T-helper 17 cell (primary cell): ENCODE data around the gene ZNFX1. TPM values are rescaled to one million over a fixed set of nuclear protein-coding genes. Genes with fewer than 3 reads are reported as not detected.

Experiments used
- ATAC-seq: fragments of 150-1000 bp; cut with Tn5 transposase; 2 replicates; pipeline ENCODE4 v1.10.0; 2021; ENCODE audit warnings: mild to moderate bottlenecking, moderate library complexity
- DNase-seq, 3 donors: peaks; one replicate each; pipeline versions ENCODE4 v3.0.0 to v3.0.0-alpha.2; 2020 to 2021
- H3K9me3 ChIP-seq: one replicate; pipeline ENCODE4 v1.7.0; 2013; ENCODE audit warnings: low read length, mild to moderate bottlenecking; ENCODE audit not compliant: control insufficient read depth, poor library complexity, severe bottlenecking
- H3K27ac Mint-ChIP-seq: one replicate; pipeline ENCODE4 v1.8.0; 2022; ENCODE audit warnings: mild to moderate bottlenecking, moderate library complexity, mixed read lengths
- H3K27me3 Mint-ChIP-seq: one replicate; pipeline ENCODE4 v1.8.0; 2022; ENCODE audit warnings: mixed read lengths
- H3K36me3 Mint-ChIP-seq: one replicate; pipeline ENCODE4 v1.8.0; 2022; ENCODE audit warnings: low read depth, mixed read lengths
- H3K4me1 Mint-ChIP-seq: one replicate; pipeline ENCODE4 v1.8.0; 2022; ENCODE audit warnings: mild to moderate bottlenecking, mixed read lengths
- H3K4me3 Mint-ChIP-seq: one replicate; pipeline ENCODE4 v1.8.0; 2022; ENCODE audit warnings: mild to moderate bottlenecking, moderate library complexity, mixed read lengths
- total RNA-seq, 4 donors: library from RNA in 2 of 4; stranded (reverse) in 2 of 4; gene quantifications; one replicate each; pipeline ENCODE4 v1.2.3 and lab custom pipeline; 2022 to 2026

The ZNFX1 gene
- total RNA-seq, 2 donors from 2014 or later: 54.0 to 58.8 TPM

DNA sequence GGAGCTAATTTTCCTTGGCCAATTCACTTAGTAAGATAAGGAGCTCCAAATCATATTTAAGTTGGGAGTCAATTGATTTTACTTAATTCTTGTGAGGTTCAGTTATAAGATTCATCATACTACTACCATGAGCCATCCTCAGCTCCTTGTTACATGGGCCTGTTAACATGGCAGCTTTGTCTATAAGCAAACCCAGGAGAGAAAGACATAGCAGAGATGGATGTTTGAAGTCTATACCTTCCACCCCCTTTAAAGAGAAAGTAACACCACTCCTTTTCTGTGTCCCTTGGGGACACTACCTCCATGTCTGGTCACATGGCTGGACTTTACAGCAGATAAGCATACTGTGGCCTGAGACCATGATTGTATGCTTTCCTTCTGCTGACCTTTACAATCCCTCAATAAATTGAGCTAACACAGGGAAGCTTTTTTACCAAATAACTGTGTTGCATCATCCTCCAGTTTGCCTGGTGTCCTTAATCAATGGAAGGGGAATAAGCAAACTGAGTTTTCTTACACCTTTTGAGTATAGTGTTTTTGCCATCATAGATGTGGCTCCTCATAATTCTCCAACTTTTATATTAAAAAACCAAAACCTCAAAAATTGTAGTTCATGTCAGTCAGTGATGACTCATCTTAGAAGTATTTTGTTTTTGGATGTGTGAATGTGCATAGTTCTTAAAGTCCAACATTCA is 9.8 kb upstream of the ZNFX1 start:
- peaks cover 14% of the 10 kb centered on the region for H3K4me1 Mint-ChIP-seq
- H3K4me3 Mint-ChIP-seq: no peak overlapping the region
- peaks cover 33% of the 10 kb centered on the region for H3K36me3 Mint-ChIP-seq
- ATAC-seq: no peak
- peak overlapping the region; percentile 59 for H3K27ac Mint-ChIP-seq
- H3K27me3 Mint-ChIP-seq: no peaks in the 10 kb centered on the region
- H3K9me3 ChIP-seq: peaks cover 57% of the 10 kb centered on the region
- DNase-seq: no peak

DNA sequence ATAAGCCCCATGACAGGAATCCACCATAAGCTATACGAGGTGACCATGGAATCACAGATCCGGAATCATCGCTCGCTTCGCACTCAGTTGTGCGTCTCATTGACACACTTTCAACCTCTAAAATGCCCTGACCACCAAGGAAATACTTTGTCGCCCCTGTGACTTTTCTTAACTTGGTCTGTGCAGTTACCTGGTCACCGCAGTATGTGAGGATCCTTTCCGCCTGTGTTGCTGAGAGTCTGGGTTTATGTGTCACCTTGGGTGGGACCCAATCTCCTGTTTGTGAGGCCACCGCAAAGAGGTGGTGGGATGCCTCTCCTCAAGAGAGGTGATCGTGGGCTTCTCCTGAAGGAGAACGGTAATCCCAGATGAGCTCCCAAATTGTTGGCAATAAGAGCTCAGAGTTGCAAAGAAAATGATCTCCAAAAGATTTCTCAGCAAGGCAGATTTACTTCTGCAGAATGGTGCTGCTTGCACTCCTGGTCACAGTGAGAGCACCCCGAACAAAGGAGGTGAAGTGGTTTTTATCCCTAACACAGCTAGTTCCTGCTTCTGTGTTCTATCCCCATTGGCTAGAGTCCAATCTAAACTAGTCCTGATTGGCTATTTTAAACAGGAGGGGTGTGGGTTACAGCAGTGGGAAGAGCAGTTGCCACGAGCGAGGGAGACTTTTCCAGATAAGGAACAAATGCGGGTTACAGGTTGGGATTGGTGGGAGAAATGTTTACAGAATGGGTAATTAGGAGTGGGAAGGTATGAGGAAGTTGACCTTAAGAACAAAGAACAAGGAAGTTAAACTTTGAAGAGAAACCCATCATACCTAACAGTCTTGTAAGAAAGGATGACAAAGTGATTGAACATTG is 9.1 kb upstream of the ZNFX1 start:
- Mint-ChIP-seq H3K27ac (peak overlapping the region; percentile 59), H3K4me1 (peaks cover 21% of the 10 kb centered on the region), H3K36me3 (peaks cover 37% of the 10 kb centered on the region), H3K4me3 (no peak overlapping the region), H3K27me3 (no peaks in the 10 kb centered on the region)
- ATAC-seq: no peak
- peaks cover 65% of the 10 kb centered on the region for H3K9me3 ChIP-seq
- DNase-seq: no peak

DNA sequence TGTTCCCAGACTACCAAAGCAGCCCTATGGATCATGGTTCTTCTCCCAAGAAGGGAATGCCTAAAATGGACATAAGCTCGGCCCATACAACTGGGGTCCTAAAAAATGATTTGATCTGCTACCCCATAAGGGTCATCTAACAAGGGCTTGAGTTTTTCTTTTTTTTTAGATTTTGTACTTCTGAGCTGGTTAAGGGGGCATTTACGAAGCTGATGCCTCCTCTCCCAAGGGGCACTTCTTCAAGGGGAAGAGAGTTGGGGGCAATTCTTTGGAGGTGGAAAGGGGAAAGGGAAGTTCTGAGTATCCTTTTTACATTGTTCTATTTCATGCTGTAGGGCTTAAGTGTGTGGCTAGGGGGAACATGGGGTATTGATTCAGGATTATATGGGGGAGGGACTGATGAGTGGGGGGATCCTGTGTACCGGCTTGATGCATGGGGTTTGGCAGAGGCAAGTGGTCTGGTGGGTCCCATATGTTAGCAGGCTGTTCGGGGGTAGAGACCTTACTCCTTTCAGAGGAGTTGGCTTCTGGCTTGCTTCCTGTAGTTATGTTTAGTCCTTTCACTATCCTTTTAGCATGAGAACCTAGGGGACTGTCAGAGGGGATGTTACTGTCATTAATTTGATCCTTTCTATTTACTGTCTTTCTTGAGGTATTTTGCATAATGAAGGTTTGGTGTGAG is 8.1 kb upstream of the ZNFX1 start:
- Mint-ChIP-seq H3K27me3 (no peaks in the 10 kb centered on the region), H3K36me3 (peaks cover 34% of the 10 kb centered on the region), H3K4me1 (peaks cover 22% of the 10 kb centered on the region), H3K27ac (peak overlapping the region; percentile 8), H3K4me3 (peak overlapping the region; percentile 8)
- DNase-seq: no peak
- H3K9me3 ChIP-seq: peaks cover 74% of the 10 kb centered on the region
- ATAC-seq: no peak

DNA sequence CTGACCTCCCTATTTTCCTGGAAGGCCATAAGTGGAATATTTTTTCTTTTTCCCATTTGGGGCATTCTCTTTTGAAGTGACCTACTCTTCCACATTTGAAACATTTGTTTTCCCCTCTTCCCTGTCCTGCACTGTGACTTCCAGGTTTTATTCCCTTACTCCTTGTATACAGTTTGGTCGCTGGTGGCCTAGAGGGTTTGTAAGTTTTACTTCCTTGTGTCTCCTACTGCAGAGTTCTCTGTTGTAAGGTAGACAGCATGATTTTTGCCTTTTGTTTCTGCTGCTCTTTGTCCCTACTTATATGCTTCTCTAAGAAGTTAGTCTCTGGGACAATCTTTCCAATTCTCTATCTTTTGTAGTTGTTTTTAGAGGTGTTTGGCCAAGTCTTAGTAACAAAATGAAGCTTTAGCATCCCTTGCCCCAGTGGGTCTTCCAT is 7.4 kb upstream of the ZNFX1 start:
- H3K9me3 ChIP-seq: peaks cover 81% of the 10 kb centered on the region
- H3K4me1 Mint-ChIP-seq: peaks cover 23% of the 10 kb centered on the region
- H3K4me3 Mint-ChIP-seq: no peak overlapping the region
- DNase-seq (no peak), ATAC-seq (no peak)
- no peaks in the 10 kb centered on the region for H3K27me3 Mint-ChIP-seq
- H3K36me3 Mint-ChIP-seq: peaks cover 31% of the 10 kb centered on the region
- H3K27ac Mint-ChIP-seq: peak overlapping the region; percentile 8

DNA sequence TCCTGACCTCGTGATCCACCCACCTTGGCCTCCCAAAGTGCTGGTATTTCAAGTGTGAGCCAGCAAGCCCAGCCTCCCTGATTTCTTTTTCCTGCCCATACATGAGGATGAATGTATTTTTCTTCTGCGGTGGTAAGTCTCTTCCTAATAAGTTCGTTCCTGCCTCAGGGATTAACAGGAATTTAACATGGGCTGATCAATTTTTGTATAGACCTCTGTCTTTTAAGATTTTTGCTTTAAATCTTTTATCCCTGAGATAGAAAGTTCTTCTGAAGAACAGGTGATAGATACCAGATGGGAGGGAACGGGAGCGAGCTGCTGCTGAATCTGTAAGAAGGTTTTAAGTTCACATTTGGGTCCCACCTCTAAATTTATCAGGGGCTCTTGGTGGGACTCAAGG is 7.0 kb upstream of the ZNFX1 start:
- Mint-ChIP-seq H3K27me3 (no peaks in the 10 kb centered on the region), H3K36me3 (peaks cover 35% of the 10 kb centered on the region), H3K4me1 (peaks cover 23% of the 10 kb centered on the region), H3K27ac (peak overlapping the region; percentile 97), H3K4me3 (no peak overlapping the region)
- ATAC-seq (no peak), DNase-seq (no peak)
- peaks cover 85% of the 10 kb centered on the region for H3K9me3 ChIP-seq

DNA sequence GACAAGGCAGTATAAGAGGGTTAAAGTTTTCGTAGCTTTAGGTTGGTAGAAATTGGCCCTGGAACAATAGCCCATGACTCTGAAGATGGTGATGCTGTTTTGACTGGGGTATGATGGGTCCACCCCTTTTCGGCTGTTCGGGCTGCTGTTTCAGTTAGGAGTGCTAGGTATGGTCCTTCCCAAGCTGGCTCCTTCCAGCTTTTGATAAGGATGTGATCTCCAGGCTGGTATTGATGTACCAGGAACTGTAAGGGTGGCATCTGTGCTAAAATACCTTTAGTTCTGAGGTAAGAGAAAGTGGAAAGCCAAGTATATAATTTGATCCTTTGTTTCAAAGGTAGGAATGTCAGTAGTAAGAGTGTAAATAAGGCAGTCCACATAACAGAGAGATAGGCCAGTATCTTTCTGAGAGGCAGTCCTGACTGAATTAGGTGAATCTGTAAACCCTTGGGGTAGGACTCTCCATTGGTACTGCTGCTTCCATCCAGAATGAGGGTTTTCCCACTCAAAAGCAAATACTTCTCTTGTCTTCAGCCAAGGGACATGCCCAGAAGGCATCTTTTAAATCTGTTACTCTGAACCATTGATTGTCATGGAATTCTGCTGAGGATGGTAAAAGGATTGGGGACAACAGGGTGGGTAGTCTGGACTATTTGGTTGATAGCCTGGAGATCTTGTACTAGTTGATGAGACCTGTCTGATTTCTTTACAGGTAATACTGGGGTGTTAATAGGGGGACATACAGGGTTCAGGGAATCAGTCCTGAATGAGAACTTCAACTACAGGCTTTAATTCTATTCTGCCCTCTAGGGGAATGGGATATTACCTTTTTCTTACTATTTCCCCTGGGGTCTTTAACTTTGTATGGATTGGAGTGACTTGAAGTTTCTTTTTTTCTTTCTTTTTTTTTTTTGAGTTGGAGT is 6.1 kb upstream of the ZNFX1 start:
- peaks cover 24% of the 10 kb centered on the region for H3K4me1 Mint-ChIP-seq
- H3K27me3 Mint-ChIP-seq: no peaks in the 10 kb centered on the region
- peak overlapping the region; percentile 1 for H3K4me3 Mint-ChIP-seq
- H3K36me3 Mint-ChIP-seq: peaks cover 32% of the 10 kb centered on the region
- H3K27ac Mint-ChIP-seq: peak overlapping the region; percentile 97
- peaks cover 83% of the 10 kb centered on the region for H3K9me3 ChIP-seq
- no peak for ATAC-seq
- DNase-seq: no peak

DNA sequence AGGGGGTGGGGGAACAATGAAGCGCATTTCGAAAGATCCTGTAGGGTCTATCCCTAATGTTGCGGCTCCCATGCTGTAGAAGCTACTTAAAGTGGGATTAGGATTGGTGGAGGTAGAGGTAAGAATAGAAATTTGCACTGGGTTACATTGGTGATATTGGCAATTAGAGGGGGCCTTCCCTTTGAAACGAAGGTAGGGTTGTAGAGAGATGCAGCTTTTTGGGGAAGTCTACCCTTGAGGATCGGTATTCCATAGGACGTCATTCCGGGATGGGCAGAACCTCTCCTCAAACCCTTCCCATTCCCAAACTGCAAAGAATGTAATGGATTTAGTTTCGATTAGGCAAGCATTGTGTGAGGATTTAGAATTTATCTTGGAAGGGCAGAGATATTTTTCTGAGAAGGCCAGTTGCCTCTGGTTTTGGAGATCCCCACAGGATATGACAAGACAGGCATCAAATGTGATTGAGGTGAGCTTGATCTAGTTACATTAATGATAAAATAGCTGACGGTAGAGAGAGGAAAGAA is 5.4 kb upstream of the ZNFX1 start:
- H3K4me1 Mint-ChIP-seq: peaks cover 31% of the 10 kb centered on the region
- H3K27me3 Mint-ChIP-seq: no peaks in the 10 kb centered on the region
- H3K27ac Mint-ChIP-seq: peak overlapping the region; percentile 97
- ATAC-seq (peak; percentile 55), DNase-seq (no peak)
- peak overlapping the region; percentile 1 for H3K4me3 Mint-ChIP-seq
- H3K36me3 Mint-ChIP-seq: peaks cover 36% of the 10 kb centered on the region
- H3K9me3 ChIP-seq: peaks cover 81% of the 10 kb centered on the region

DNA sequence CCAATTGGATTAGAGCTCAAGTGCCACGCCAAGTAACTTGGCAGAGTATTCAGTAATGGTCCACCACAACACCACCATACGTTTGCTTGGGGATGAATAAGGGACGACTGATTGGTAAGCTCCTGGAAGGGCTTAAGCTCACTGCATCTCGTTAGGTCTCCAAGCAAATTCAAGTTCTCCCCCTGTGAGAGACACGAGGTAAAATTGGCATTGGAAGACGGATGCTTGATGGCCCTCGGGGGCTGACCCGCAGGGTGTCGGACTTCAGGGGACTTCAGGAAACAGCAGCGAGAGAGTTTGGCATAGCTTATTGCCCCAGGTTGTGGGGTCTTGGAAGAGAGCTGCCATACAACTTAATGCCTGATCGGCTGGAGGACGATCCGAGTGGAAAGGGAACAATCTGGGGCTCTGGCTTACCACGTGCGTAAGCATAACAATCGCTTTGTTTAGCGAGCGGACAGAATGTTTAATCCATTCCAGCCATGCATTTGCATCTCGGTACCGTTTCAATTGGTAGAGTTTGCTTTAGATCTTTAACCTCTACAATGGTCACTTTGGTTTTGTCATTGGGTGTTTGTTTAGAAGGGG is 4.8 kb upstream of the ZNFX1 start:
- H3K4me1 Mint-ChIP-seq: peaks cover 31% of the 10 kb centered on the region
- peak overlapping the region; percentile 1 for H3K4me3 Mint-ChIP-seq
- no peak for DNase-seq
- H3K36me3 Mint-ChIP-seq: peaks cover 36% of the 10 kb centered on the region
- peaks cover 77% of the 10 kb centered on the region for H3K9me3 ChIP-seq
- H3K27ac Mint-ChIP-seq: peak overlapping the region; percentile 97
- ATAC-seq: no peak
- H3K27me3 Mint-ChIP-seq: no peaks in the 10 kb centered on the region

DNA sequence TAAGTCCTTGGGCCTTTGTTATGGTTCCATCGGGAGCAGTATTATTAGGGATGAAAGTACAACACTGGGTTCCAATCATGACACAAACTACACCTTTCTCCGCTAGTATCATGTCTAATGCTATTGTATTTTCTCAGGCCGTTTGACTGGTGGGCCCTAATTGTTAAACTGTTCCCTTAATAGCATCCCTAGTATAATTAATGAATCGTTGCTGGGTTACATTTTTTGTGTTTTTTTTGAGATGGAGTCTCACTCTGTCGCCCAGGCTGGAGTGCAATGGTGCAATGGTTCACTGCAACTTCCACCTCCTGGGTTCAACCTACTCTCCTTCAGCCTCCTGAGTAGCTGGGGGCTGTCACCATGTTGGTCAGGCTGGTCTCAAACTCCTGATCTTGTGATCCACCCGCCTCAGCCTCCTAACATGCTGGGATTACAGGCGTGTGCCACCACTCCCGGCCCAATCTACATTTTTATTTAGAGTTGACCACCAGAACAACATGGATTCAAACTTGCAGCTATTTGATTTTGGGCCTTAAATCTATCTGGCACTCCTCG is 4.1 kb upstream of the ZNFX1 start:
- ATAC-seq (no peak), DNase-seq (no peak)
- H3K4me1 Mint-ChIP-seq: peaks cover 35% of the 10 kb centered on the region
- H3K27me3 Mint-ChIP-seq: no peaks in the 10 kb centered on the region
- H3K27ac Mint-ChIP-seq: peak overlapping the region; percentile 97
- peak overlapping the region; percentile 1 for H3K4me3 Mint-ChIP-seq
- peaks cover 71% of the 10 kb centered on the region for H3K9me3 ChIP-seq
- peaks cover 37% of the 10 kb centered on the region for H3K36me3 Mint-ChIP-seq

DNA sequence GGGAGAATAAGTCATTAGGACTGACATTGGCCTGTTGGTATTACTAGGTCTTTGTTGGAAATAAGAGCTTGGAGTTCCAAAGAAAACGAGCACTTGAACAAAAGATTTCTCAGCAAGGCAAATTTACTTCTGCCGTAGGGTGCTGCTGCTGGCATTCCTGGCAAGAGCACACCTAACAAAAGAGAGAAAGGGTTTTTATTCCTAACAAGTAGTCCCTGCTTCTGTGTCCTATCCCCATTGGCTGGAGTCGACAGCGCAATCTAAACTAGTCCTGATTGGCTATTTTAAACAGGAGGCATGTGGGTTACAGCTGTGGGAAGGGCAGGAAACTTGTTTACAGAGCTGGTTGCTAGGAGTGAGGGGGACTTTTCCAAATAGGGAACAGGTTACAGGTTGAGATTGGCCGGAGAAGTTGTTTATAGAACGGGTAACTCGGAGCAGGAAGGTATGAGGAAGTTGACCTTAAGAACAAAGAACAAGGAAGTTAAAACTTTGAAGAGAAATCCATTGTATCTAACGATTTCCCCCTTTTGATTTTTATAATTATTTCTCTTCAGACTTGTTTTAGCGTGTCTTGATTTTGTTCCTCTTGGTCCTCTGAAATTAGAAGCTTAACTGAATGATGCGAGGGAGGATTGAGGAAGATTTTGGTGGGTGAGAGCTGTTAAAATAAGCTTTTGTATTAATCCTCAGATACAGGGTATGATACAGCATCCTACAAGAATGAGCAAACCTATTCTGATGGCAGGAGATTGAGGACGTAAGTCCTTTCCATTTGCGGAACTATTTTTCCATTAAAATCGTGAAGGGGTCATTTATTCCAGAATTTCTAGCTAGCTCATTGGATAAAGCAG is 3.4 kb upstream of the ZNFX1 start:
- peaks cover 65% of the 10 kb centered on the region for H3K9me3 ChIP-seq

DNA sequence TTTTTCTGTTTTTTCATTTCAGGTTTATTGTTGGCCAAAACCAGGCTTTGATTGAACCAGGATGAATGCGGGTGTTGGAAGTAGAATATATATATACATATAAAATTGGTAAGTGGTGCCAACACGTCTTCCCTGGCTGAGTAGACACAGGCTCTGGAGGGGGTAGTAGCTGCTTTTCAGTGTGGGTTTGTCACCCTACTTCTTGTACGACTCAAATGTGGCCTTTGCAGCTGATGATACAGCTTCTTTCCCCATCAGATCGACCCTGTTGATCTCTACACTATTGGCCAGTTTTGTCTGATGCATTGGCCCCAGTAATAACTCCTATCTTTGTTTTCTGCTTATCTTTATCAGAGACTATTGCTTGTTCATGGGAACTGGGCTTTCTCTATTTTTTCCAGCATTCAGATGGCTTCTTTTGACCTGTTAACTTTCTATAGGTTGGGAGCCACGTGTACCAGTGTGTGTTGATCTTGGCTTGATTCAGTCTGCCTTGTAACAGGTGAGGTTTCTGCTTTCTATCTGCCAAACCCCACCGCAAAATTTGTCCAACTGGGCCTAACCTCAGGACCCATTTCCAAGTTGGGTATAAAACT is 2.7 kb upstream of the ZNFX1 start:
- Mint-ChIP-seq H3K4me1 (peaks cover 47% of the 10 kb centered on the region), H3K27me3 (no peaks in the 10 kb centered on the region), H3K36me3 (peaks cover 30% of the 10 kb centered on the region), H3K4me3 (peak overlapping the region; percentile 99), H3K27ac (peak overlapping the region; percentile 97)
- no peak for DNase-seq
- peaks cover 58% of the 10 kb centered on the region for H3K9me3 ChIP-seq
- ATAC-seq: no peak

More for the DNA sequence above, 3.4 kb upstream of the ZNFX1 start:
- Mint-ChIP-seq H3K27me3 (no peaks in the 10 kb centered on the region), H3K4me1 (peaks cover 42% of the 10 kb centered on the region), H3K27ac (peak overlapping the region; percentile 97), H3K36me3 (peaks cover 35% of the 10 kb centered on the region), H3K4me3 (peak overlapping the region; percentile 1)
- DNase-seq (no peak), ATAC-seq (no peak)
